Hepatocyte (in vitro differentiated cells): ENCODE data around the gene FAM241A. TPM values are rescaled to one million over a fixed set of nuclear protein-coding genes. Genes with fewer than 3 reads are reported as not detected.
A peak's percentile ranks its signal among the peaks of the same experiment; 100 is the strongest.
"Not testable (repeated sequence)": the region's sequence is repeated elsewhere in the genome, so short reads cannot be mapped to it uniquely, and the experiment has no call there.

Source experiments
- DNase-seq: peaks from one replicate; pipeline ENCODE4 v3.0.0-alpha.2; 2016; ENCODE audit warnings: low spot score
- H2AFZ ChIP-seq: fragments of 200-600 bp; sonication (generic); 2 replicates; pipeline ENCODE4 v1.6.0; 2016; ENCODE audit warnings: antibody characterized with exemption, mild to moderate bottlenecking
- H3K27ac ChIP-seq: fragments of 200-600 bp; sonication (generic); 2 replicates; pipeline ENCODE4 v1.5.1; 2016; ENCODE audit warnings: mild to moderate bottlenecking
- H3K27me3 ChIP-seq: fragments of 200-600 bp; sonication (generic); 2 replicates; pipeline ENCODE4 v1.6.1; 2016
- H3K36me3 ChIP-seq: fragments of 200-600 bp; sonication (generic); replicated peaks from 2 replicates; pipeline ENCODE4 v1.5.1; 2016; ENCODE audit warnings: low read depth; ENCODE audit not compliant: insufficient read depth
- H3K4me1 ChIP-seq: fragments of 200-600 bp; sonication (generic); 2 replicates; pipeline ENCODE4 v1.5.1; 2016; ENCODE audit warnings: mild to moderate bottlenecking, moderate library complexity; ENCODE audit not compliant: insufficient read depth
- H3K4me2 ChIP-seq: fragments of 200-600 bp; sonication (generic); 2 replicates; pipeline ENCODE4 v1.6.0; 2016
- H3K4me3 ChIP-seq: fragments of 200-600 bp; sonication (generic); 2 replicates; pipeline ENCODE4 v1.5.1; 2016; ENCODE audit warnings: mild to moderate bottlenecking
- H3K79me2 ChIP-seq: fragments of 200-600 bp; sonication (generic); 2 replicates; pipeline ENCODE4 v1.6.0; 2017; ENCODE audit warnings: mild to moderate bottlenecking
- H3K9me2 ChIP-seq: fragments of 200-600 bp; sonication (generic); replicated peaks from 2 replicates; pipeline ENCODE4 v1.6.0; 2017; ENCODE audit warnings: mild to moderate bottlenecking; ENCODE audit not compliant: insufficient read depth
- H3K9me3 ChIP-seq: fragments of 200-600 bp; sonication (generic); 2 replicates; pipeline ENCODE4 v1.5.1; 2016; ENCODE audit warnings: low read depth, mild to moderate bottlenecking
- H4K20me1 ChIP-seq: fragments of 200-600 bp; sonication (generic); 2 replicates; pipeline ENCODE4 v1.6.0; 2016; ENCODE audit warnings: mild to moderate bottlenecking; ENCODE audit not compliant: insufficient read depth, poor library complexity, severe bottlenecking
- CTCF ChIP-seq: fragments of 200-600 bp; sonication (generic); IDR thresholded peaks from 2 replicates; pipeline ENCODE4 v1.5.1; 2016; ENCODE audit warnings: antibody characterized with exemption, mild to moderate bottlenecking; ENCODE audit not compliant: poor library complexity
- EZH2 ChIP-seq: fragments of 200-600 bp; sonication (generic); IDR thresholded peaks from 2 replicates; pipeline ENCODE4 v1.6.1; 2016; ENCODE audit warnings: antibody characterized with exemption, mild to moderate bottlenecking, borderline replicate concordance
- EZH2phosphoT487 ChIP-seq: fragments of 200-600 bp; sonication (generic); IDR thresholded peaks from one replicate; pipeline ENCODE4 v1.6.1; 2018; ENCODE audit warnings: antibody characterized with exemption, mild to moderate bottlenecking, low read depth, moderate library complexity; ENCODE audit not compliant: unreplicated experiment, severe bottlenecking
- WGBS: methylation state at CpG from one replicate; pipeline ENCODE4 v1.1.6; 2016; ENCODE audit warnings: low lambda C conversion rate; ENCODE audit errors: missing lambda C conversion rate; 5-methylcytosine and 5-hydroxymethylcytosine counted together
- polyA plus RNA-seq: library from polyadenylated mRNA; unstranded; fragments of >200 nt; fragmentation: Nextera tagmentation; extraction: Ambion mirVana; gene quantifications from 2 replicates; pipeline ENCODE4 v1.2.1, GENCODE V29; 2016
- total RNA-seq: library from RNA; depleted of rRNA; stranded (reverse); fragments of >200 nt; gene quantifications from 2 replicates; pipeline ENCODE4 v1.2.3, GENCODE V29; 2014

The FAM241A gene
- total and polyA plus RNA-seq, 2 experiments from 2014 or later = 2.3 to 3.2 TPM

- no peak for DNase-seq
- H3K9me3 ChIP-seq = no peaks in the 10 kb centered on the region
- no peaks in the 10 kb centered on the region for H3K4me1 ChIP-seq
- H2AFZ ChIP-seq = no peak overlapping the region
- 85% methylated on average over 4 of the region's 4 CpGs for WGBS
- H3K4me3 ChIP-seq = no peak overlapping the region
- TF ChIP-seq EZH2phosphoT487 (no peak), EZH2 (no peak), CTCF (no peak)
- H3K79me2 ChIP-seq = peaks cover 9% of the 10 kb centered on the region
- no peaks in the 10 kb centered on the region for H4K20me1 ChIP-seq
- no peaks in the 10 kb centered on the region for H3K9me2 ChIP-seq
- no peaks in the 10 kb centered on the region for H3K36me3 ChIP-seq
- no peaks in the 10 kb centered on the region for H3K27me3 ChIP-seq
- peak overlapping the region; percentile 4 for H3K4me2 ChIP-seq
- H3K27ac ChIP-seq = no peak overlapping the region
These were observed 8.0 kb downstream of the FAM241A start for GRCh38 chr4:112153211-112153791.

- no peak for TF ChIP-seq CTCF
- TF ChIP-seq EZH2 = no peak
- no peak for TF ChIP-seq EZH2phosphoT487
- WGBS = 87% methylated on average over 1 of the region's 1 CpG
These were observed 10.9 kb downstream of the FAM241A start for GRCh38 chr4:112156112-112156511.

GRCh38 chr4:112156553-112156952 is 11.3 kb downstream of the FAM241A start:
- H3K9me2 ChIP-seq = no peaks in the 10 kb centered on the region
- no peaks in the 10 kb centered on the region for H3K36me3 ChIP-seq
- H3K4me3 ChIP-seq = no peak overlapping the region
- no peak overlapping the region for H2AFZ ChIP-seq
- no peak for TF ChIP-seq EZH2
- H3K27ac ChIP-seq = no peak overlapping the region
- no peaks in the 10 kb centered on the region for H3K9me3 ChIP-seq
- DNase-seq = no peak
- H3K27me3 ChIP-seq = no peaks in the 10 kb centered on the region
- H3K4me2 ChIP-seq = no peak overlapping the region
- H4K20me1 ChIP-seq = no peaks in the 10 kb centered on the region
- peaks cover 9% of the 10 kb centered on the region for H3K79me2 ChIP-seq
- no peaks in the 10 kb centered on the region for H3K4me1 ChIP-seq

More at GRCh38 chr4:112156112-112156511, 10.9 kb downstream of the FAM241A start:
- Histone ChIP-seq H3K79me2 (peaks cover 9% of the 10 kb centered on the region), H3K4me2 (no peak overlapping the region), H3K9me3 (no peaks in the 10 kb centered on the region), H3K4me3 (no peak overlapping the region), H4K20me1 (no peaks in the 10 kb centered on the region), H3K36me3 (no peaks in the 10 kb centered on the region), H3K27ac (no peak overlapping the region), H3K9me2 (no peaks in the 10 kb centered on the region), H3K4me1 (no peaks in the 10 kb centered on the region), H3K27me3 (no peaks in the 10 kb centered on the region), H2AFZ (no peak overlapping the region)
- DNase-seq = no peak

- not testable (repeated sequence) for H3K9me2 ChIP-seq, H3K4me3 ChIP-seq, H2AFZ ChIP-seq, H3K27me3 ChIP-seq, DNase-seq, H3K27ac ChIP-seq, H4K20me1 ChIP-seq, H3K4me1 ChIP-seq, H3K79me2 ChIP-seq, H3K4me2 ChIP-seq, H3K9me3 ChIP-seq, H3K36me3 ChIP-seq
- 94% methylated on average over 3 of the region's 3 CpGs for WGBS
These were observed 18.5 kb downstream of the FAM241A start for GRCh38 chr4:112163706-112164105.

GRCh38 chr4:112167794-112168193 is 22.5 kb downstream of the FAM241A start:
- no peak overlapping the region for H3K4me3 ChIP-seq
- H4K20me1 ChIP-seq = no peaks in the 10 kb centered on the region
- no peak for TF ChIP-seq CTCF
- TF ChIP-seq EZH2phosphoT487 = no peak
- no peak for TF ChIP-seq EZH2
- no peaks in the 10 kb centered on the region for H3K27me3 ChIP-seq
- no peaks in the 10 kb centered on the region for H3K9me2 ChIP-seq
- no peaks in the 10 kb centered on the region for H3K79me2 ChIP-seq
- no peaks in the 10 kb centered on the region for H3K4me1 ChIP-seq
- H3K27ac ChIP-seq = no peak overlapping the region
- no peak for DNase-seq
- no peaks in the 10 kb centered on the region for H3K9me3 ChIP-seq
- H3K36me3 ChIP-seq = no peaks in the 10 kb centered on the region
- no peak overlapping the region for H2AFZ ChIP-seq
- H3K4me2 ChIP-seq = no peak overlapping the region
